MM.1S (cell line): ENCODE results near the gene CDH2.

Source experiments
- DNase-seq: peaks from one replicate; pipeline ENCODE4 v3.0.0-alpha.2; 2015
- H2AFZ ChIP-seq: fragments of 300-600 bp; sonication (generic); 2 replicates; pipeline ENCODE4 v1.6.0; 2016; ENCODE audit warnings: antibody characterized with exemption, low read length
- H3F3A ChIP-seq: fragments of 300-600 bp; sonication (generic); 2 replicates; pipeline ENCODE4 v1.6.1; 2016; ENCODE audit warnings: mild to moderate bottlenecking, antibody characterized with exemption, low read length, moderate library complexity, mixed read lengths; ENCODE audit not compliant: insufficient read depth
- H3K27ac ChIP-seq: fragments of 300-600 bp; sonication (generic); 2 replicates; pipeline ENCODE4 v1.5.1; 2016; ENCODE audit warnings: mild to moderate bottlenecking, low read length
- H3K27me3 ChIP-seq: fragments of 300-600 bp; sonication (generic); replicated peaks from 2 replicates; pipeline ENCODE4 v1.6.0; 2016; ENCODE audit warnings: low read length; ENCODE audit not compliant: insufficient read depth
- H3K36me3 ChIP-seq: fragments of 300-600 bp; sonication (generic); replicated peaks from 2 replicates; pipeline ENCODE4 v1.6.1; 2016; ENCODE audit warnings: mild to moderate bottlenecking, low read length, mixed read lengths; ENCODE audit not compliant: insufficient read depth
- H3K4me1 ChIP-seq: fragments of 300-600 bp; sonication (generic); 2 replicates; pipeline ENCODE4 v1.6.1; 2016; ENCODE audit warnings: low read length, mixed read lengths
- H3K4me2 ChIP-seq: fragments of 300-600 bp; sonication (generic); 2 replicates; pipeline ENCODE4 v1.6.0; 2016; ENCODE audit warnings: low read depth, low read length
- H3K4me3 ChIP-seq: fragments of 300-600 bp; sonication (generic); 2 replicates; pipeline ENCODE4 v1.5.1; 2016; ENCODE audit warnings: low read length, mixed read lengths
- H3K79me2 ChIP-seq: fragments of 300-600 bp; sonication (generic); 2 replicates; pipeline ENCODE4 v1.6.1; 2016; ENCODE audit warnings: mixed run types, low read length, mixed read lengths
- H3K9ac ChIP-seq: fragments of 300-600 bp; sonication (generic); 2 replicates; pipeline ENCODE4 v1.6.1; 2016; ENCODE audit warnings: low read length, mixed read lengths
- H3K9me2 ChIP-seq: fragments of 300-600 bp; sonication (generic); replicated peaks from 2 replicates; pipeline ENCODE4 v1.6.1; 2016; ENCODE audit warnings: mild to moderate bottlenecking, low read length, mixed read lengths; ENCODE audit not compliant: insufficient read depth
- H3K9me3 ChIP-seq: fragments of 300-600 bp; sonication (generic); replicated peaks from 2 replicates; pipeline ENCODE4 v1.6.1; 2016; ENCODE audit warnings: mild to moderate bottlenecking, low read length, mixed read lengths; ENCODE audit not compliant: insufficient read depth
- H4K20me1 ChIP-seq: fragments of 300-600 bp; sonication (generic); 2 replicates; pipeline ENCODE4 v1.6.1; 2016; ENCODE audit warnings: mild to moderate bottlenecking, low read length, moderate library complexity, mixed read lengths; ENCODE audit not compliant: insufficient read depth
- EZH2 ChIP-seq: fragments of 300-600 bp; sonication (generic); optimal IDR thresholded peaks from 2 replicates; pipeline ENCODE3; 2017; ENCODE audit warnings: low read depth, mild to moderate bottlenecking, antibody characterized with exemption, low read length, mixed read lengths
- EZH2phosphoT487 ChIP-seq: fragments of 300-600 bp; sonication (generic); IDR thresholded peaks from 2 replicates; pipeline ENCODE4 v1.6.1; 2018; ENCODE audit warnings: antibody characterized with exemption, low read length
- TF ChIP-seq, protein P1 (sequence below): fragments of 300-600 bp; sonication (generic); IDR thresholded peaks from 2 replicates; pipeline ENCODE4 v1.5.1; 2016; ENCODE audit warnings: antibody characterized with exemption, low read length, mixed read lengths

CDH2 gene

GRCh38 chr18:27903906-27904305 is 273.0 kb downstream of the CDH2 start:
- no peaks in the 10 kb centered on the region for H3K9me2 ChIP-seq
- no peaks in the 10 kb centered on the region for H3K79me2 ChIP-seq
- no peak overlapping the region for H3K9ac ChIP-seq
- TF ChIP-seq, protein P1, sequence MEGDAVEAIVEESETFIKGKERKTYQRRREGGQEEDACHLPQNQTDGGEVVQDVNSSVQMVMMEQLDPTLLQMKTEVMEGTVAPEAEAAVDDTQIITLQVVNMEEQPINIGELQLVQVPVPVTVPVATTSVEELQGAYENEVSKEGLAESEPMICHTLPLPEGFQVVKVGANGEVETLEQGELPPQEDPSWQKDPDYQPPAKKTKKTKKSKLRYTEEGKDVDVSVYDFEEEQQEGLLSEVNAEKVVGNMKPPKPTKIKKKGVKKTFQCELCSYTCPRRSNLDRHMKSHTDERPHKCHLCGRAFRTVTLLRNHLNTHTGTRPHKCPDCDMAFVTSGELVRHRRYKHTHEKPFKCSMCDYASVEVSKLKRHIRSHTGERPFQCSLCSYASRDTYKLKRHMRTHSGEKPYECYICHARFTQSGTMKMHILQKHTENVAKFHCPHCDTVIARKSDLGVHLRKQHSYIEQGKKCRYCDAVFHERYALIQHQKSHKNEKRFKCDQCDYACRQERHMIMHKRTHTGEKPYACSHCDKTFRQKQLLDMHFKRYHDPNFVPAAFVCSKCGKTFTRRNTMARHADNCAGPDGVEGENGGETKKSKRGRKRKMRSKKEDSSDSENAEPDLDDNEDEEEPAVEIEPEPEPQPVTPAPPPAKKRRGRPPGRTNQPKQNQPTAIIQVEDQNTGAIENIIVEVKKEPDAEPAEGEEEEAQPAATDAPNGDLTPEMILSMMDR = no peak
- no peak for TF ChIP-seq EZH2
- no peak for TF ChIP-seq EZH2phosphoT487
- H3K27me3 ChIP-seq = no peaks in the 10 kb centered on the region
- no peaks in the 10 kb centered on the region for H3K36me3 ChIP-seq
- no peak for DNase-seq
- no peaks in the 10 kb centered on the region for H4K20me1 ChIP-seq
- H3K4me1 ChIP-seq = no peaks in the 10 kb centered on the region
- H3F3A ChIP-seq = no peaks in the 10 kb centered on the region
- H2AFZ ChIP-seq = no peak overlapping the region
- no peak overlapping the region for H3K4me2 ChIP-seq
- no peak overlapping the region for H3K4me3 ChIP-seq
- no peaks in the 10 kb centered on the region for H3K9me3 ChIP-seq
- H3K27ac ChIP-seq = no peak overlapping the region

DNA sequence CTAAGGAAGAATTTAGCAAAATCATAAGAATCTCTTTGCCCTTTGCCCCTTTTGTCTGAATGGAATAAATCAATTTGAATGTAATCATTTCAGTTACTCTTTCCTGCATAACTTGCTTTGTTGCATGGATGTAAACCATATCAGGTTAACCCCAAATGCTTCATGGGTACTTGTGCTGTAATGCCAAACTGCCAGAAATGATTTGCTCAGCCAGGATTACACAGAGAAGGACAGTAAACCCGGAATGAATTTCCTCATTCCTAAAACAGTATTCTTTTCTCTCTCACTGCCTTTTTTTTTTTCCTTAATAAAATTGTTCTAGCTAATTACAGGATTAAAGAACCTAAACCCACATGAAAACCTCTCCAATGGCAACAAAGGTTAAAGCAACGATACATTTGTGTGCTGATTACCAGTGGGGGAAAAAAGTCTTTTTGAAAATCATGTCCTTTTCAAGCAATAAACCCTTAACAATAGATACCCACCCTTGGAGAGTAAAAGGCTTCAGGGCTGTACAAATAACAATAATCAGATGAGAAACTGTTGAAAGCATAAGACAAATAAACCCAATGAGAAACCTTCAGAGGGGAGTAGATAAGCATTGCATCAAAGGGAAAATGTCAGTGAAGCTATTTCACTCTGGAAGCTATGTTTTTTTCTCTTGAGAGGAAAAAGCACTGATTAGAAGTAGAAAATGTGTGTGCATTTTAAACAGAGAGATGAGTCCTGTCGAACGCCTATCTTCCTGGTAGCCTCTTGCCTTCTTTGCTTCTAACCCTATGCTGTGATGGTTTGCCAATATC is 275.3 kb downstream of the CDH2 start:
- no peaks in the 10 kb centered on the region for H3K9me2 ChIP-seq
- no peaks in the 10 kb centered on the region for H3K9me3 ChIP-seq
- no peaks in the 10 kb centered on the region for H3K36me3 ChIP-seq
- H3K4me1 ChIP-seq = no peaks in the 10 kb centered on the region
- no peak overlapping the region for H3K4me2 ChIP-seq
- H3K79me2 ChIP-seq = no peaks in the 10 kb centered on the region
- H3F3A ChIP-seq = no peaks in the 10 kb centered on the region
- no peaks in the 10 kb centered on the region for H3K27me3 ChIP-seq
- no peak for DNase-seq
- no peak for TF ChIP-seq EZH2
- TF ChIP-seq, protein P1 = no peak
- TF ChIP-seq EZH2phosphoT487 = no peak
- H4K20me1 ChIP-seq = no peaks in the 10 kb centered on the region
- no peak overlapping the region for H3K9ac ChIP-seq
- H2AFZ ChIP-seq = no peak overlapping the region
- no peak overlapping the region for H3K4me3 ChIP-seq
- no peak overlapping the region for H3K27ac ChIP-seq
